Measurements from ENCODE around the gene PKD2L2. TPM values are rescaled to one million over a fixed set of nuclear protein-coding genes. Genes with fewer than 3 reads are reported as not detected.

The PKD2L2 gene
- total and polyA plus RNA-seq, 4 donors = 0.08 TPM; not detected in 3

DNA sequence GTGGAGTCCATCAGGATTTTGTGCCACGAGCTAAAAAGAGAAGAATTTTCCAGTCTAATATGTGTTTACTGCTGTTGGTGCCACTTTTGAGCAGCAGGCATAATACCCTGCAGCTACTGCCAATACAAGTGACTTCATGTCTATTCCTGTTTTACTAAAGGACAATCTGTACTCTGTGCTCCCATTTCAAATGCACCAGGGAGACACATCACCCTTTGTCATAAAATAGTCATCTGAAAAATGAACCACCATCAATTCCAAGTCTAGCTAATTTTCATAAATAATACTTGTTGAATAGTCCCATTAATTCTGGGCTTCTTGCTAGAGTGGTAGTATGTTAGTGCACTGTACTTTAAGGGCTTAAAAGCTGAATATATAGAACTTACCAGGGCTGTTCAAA lies 8.9 kb upstream of the PKD2L2 start:
- Histone ChIP-seq H3K4me3 (ENCODE audit: low read depth in 1 of 3, low read length in 3 of 3) (no peak overlapping the region), H3K27me3 (ENCODE audit: control insufficient read depth in 4 of 4, insufficient read depth in 4 of 4, low read length in 3 of 4) (no peaks in the 10 kb centered on the region), H3K9ac (ENCODE audit: low read depth in 1 of 2, low read length in 2 of 2) (no peak overlapping the region), H3K36me3 (ENCODE audit: control insufficient read depth in 4 of 4, insufficient read depth in 3 of 4, low read depth in 1 of 4, low read length in 3 of 4) (no peaks in the 10 kb centered on the region), H3K4me1 (ENCODE audit: control insufficient read depth in 4 of 4, insufficient read depth in 4 of 4, low read length in 3 of 4) (no peaks in the 10 kb centered on the region), H3K9me3 (ENCODE audit: control insufficient read depth in 4 of 4, low read length in 3 of 4) (no peaks in the 10 kb centered on the region), H3K27ac (ENCODE audit: low read depth in 1 of 2, low read length in 2 of 2) (no peak overlapping the region)
- no peak for DNase-seq (ENCODE audit: low spot score)
- 76% methylated on average over 1 of the region's 1 CpG for WGBS
- TF ChIP-seq HNF4G (IDR thresholded peaks at IDR 0.05) (no peak), YY1 (IDR thresholded peaks at IDR 0.05) (no peak), SP1 (IDR thresholded peaks at IDR 0.05) (no peak), GABPA (IDR thresholded peaks at IDR 0.05 in 1 of 2, conservative IDR thresholded peaks at IDR 0.05 in 1 of 2) (no peak), EGR1 (IDR thresholded peaks at IDR 0.05; ENCODE audit: low read depth in 2 of 2) (no peak), RAD21 (IDR thresholded peaks at IDR 0.05) (no peak), NR2F2 (IDR thresholded peaks at IDR 0.05) (no peak)
- TF ChIP-seq, protein P1, sequence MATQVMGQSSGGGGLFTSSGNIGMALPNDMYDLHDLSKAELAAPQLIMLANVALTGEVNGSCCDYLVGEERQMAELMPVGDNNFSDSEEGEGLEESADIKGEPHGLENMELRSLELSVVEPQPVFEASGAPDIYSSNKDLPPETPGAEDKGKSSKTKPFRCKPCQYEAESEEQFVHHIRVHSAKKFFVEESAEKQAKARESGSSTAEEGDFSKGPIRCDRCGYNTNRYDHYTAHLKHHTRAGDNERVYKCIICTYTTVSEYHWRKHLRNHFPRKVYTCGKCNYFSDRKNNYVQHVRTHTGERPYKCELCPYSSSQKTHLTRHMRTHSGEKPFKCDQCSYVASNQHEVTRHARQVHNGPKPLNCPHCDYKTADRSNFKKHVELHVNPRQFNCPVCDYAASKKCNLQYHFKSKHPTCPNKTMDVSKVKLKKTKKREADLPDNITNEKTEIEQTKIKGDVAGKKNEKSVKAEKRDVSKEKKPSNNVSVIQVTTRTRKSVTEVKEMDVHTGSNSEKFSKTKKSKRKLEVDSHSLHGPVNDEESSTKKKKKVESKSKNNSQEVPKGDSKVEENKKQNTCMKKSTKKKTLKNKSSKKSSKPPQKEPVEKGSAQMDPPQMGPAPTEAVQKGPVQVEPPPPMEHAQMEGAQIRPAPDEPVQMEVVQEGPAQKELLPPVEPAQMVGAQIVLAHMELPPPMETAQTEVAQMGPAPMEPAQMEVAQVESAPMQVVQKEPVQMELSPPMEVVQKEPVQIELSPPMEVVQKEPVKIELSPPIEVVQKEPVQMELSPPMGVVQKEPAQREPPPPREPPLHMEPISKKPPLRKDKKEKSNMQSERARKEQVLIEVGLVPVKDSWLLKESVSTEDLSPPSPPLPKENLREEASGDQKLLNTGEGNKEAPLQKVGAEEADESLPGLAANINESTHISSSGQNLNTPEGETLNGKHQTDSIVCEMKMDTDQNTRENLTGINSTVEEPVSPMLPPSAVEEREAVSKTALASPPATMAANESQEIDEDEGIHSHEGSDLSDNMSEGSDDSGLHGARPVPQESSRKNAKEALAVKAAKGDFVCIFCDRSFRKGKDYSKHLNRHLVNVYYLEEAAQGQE (IDR thresholded peaks at IDR 0.05) = no peak
- TF ChIP-seq, protein P2, sequence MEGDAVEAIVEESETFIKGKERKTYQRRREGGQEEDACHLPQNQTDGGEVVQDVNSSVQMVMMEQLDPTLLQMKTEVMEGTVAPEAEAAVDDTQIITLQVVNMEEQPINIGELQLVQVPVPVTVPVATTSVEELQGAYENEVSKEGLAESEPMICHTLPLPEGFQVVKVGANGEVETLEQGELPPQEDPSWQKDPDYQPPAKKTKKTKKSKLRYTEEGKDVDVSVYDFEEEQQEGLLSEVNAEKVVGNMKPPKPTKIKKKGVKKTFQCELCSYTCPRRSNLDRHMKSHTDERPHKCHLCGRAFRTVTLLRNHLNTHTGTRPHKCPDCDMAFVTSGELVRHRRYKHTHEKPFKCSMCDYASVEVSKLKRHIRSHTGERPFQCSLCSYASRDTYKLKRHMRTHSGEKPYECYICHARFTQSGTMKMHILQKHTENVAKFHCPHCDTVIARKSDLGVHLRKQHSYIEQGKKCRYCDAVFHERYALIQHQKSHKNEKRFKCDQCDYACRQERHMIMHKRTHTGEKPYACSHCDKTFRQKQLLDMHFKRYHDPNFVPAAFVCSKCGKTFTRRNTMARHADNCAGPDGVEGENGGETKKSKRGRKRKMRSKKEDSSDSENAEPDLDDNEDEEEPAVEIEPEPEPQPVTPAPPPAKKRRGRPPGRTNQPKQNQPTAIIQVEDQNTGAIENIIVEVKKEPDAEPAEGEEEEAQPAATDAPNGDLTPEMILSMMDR (IDR thresholded peaks at IDR 0.05; ENCODE audit: low read depth, low read length, missing input control) = no peak

DNA sequence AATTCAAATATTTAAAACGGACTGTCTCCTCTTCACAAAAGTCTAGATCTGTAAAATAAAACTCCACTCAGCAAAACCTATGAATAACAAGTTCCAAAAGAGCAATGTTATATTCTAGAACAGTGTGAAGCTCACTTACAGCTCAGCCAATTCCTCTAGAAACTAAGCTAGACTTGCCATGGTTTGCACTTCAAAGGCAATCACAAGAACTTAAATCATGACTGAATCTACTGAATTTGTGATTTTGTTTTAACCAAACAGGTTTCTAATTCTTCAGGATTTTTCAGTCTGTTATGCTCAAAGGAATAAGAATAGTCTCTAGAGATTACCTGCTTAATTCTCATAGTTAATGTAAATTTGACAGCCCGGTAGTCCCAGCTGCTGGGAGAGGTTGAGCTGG lies 1.4 kb upstream of the PKD2L2 start:
- TF ChIP-seq, protein P3, sequence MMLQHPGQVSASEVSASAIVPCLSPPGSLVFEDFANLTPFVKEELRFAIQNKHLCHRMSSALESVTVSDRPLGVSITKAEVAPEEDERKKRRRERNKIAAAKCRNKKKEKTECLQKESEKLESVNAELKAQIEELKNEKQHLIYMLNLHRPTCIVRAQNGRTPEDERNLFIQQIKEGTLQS (IDR thresholded peaks at IDR 0.05) = no peak
- TF ChIP-seq NR2F2 (IDR thresholded peaks at IDR 0.05) (no peak), HNF4G (IDR thresholded peaks at IDR 0.05) (no peak), EGR1 (IDR thresholded peaks at IDR 0.05; ENCODE audit: low read depth in 2 of 2) (no peak), FOXA2 (IDR thresholded peaks at IDR 0.05) (no peak), FOXA1 (IDR thresholded peaks at IDR 0.05) (no peak), RXRA (IDR thresholded peaks at IDR 0.05) (no peak), YY1 (IDR thresholded peaks at IDR 0.05) (no peak), SP1 (IDR thresholded peaks at IDR 0.05) (no peak), RAD21 (IDR thresholded peaks at IDR 0.05) (no peak)
- TF ChIP-seq, protein P4, sequence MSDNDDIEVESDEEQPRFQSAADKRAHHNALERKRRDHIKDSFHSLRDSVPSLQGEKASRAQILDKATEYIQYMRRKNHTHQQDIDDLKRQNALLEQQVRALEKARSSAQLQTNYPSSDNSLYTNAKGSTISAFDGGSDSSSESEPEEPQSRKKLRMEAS (IDR thresholded peaks at IDR 0.05) = no peak
- TF ChIP-seq, protein P2 (IDR thresholded peaks at IDR 0.05; ENCODE audit: low read depth, low read length, missing input control) = no peak
- Histone ChIP-seq H3K9me3 (ENCODE audit: control insufficient read depth in 4 of 4, low read length in 3 of 4) (peaks cover 0 to 3% (median 0%) of the 10 kb centered on the region in 4 donors), H3K27me3 (ENCODE audit: control insufficient read depth in 4 of 4, insufficient read depth in 4 of 4, low read length in 3 of 4) (no peaks in the 10 kb centered on the region), H3K4me1 (ENCODE audit: control insufficient read depth in 4 of 4, insufficient read depth in 4 of 4, low read length in 3 of 4) (peaks cover 0 to 2% (median 0%) of the 10 kb centered on the region in 4 donors), H3K4me3 (ENCODE audit: low read depth in 1 of 3, low read length in 3 of 3) (no peak overlapping the region), H3K9ac (ENCODE audit: low read depth in 1 of 2, low read length in 2 of 2) (no peak overlapping the region), H3K27ac (ENCODE audit: low read depth in 1 of 2, low read length in 2 of 2) (no peak overlapping the region), H3K36me3 (ENCODE audit: control insufficient read depth in 4 of 4, insufficient read depth in 3 of 4, low read depth in 1 of 4, low read length in 3 of 4) (no peaks in the 10 kb centered on the region)
- DNase-seq (ENCODE audit: low spot score) = no peak
- 85% methylated on average over 2 of the region's 2 CpGs for WGBS

All from liver (tissue), 9 donors.